HepG2 (cell line): Measurements from ENCODE around the gene NECTIN2. TPM values are rescaled to one million over a fixed set of nuclear protein-coding genes. Genes with fewer than 3 reads are reported as not detected.

ENCODE experiments used
- ATAC-seq: fragments of 200-7000 bp; cut with Tn5 transposase; 3 replicates; pipeline ENCODE4 v1.9.1; 2020; ENCODE audit warnings: mild to moderate bottlenecking, moderate library complexity
- BruUV-seq: library from RNA; stranded (reverse); fragments of 400-500 nt; replicated peaks from 2 replicates; lab custom pipeline; 2021; lab: Mats Ljungman, UMichigan
- CTCF ChIA-PET: fragments of 300-600 bp; formaldehyde crosslinking; extraction: SDS; loops from one replicate; lab custom pipeline; 2021; ENCODE audit warnings: low total read pairs, inconsistent platforms, low intra/inter-chr PET ratio; lab: Yijun Ruan, JAX
- POLR2A ChIA-PET: fragments of 350-600 bp; sonication (Branson Sonifier 250); formaldehyde crosslinking; loops from one replicate; lab custom pipeline; 2020; ENCODE audit warnings: antibody characterized with exemption, inconsistent platforms; lab: Yijun Ruan, JAX
- DNase-seq: peaks from one replicate; pipeline ENCODE4 v3.0.0-alpha.2; 2015; ENCODE audit warnings: low spot score
- FAIRE-seq: peaks from 3 replicates; lab custom pipeline; 2011; peaks lifted over from hg19 to GRCh38; lab: Jason Lieb, UNC
- H2AFZ ChIP-seq: one replicate; pipeline ENCODE4 v1.6.1; 2011; ENCODE audit warnings: low read length, inconsistent platforms
- H3K27ac ChIP-seq: fragments of 300-600 bp; 3 replicates; pipeline ENCODE4 v1.8.0; 2011; ENCODE audit warnings: mixed run types, mild to moderate bottlenecking, mixed read lengths, low read length, inconsistent platforms; ENCODE audit not compliant: insufficient read depth; ENCODE audit errors: extremely low read length
- H3K27me3 ChIP-seq, 2 experiments: fragments of 200-600 bp in 1 of 2; 2 replicates in 1 of 2; 3 replicates in 1 of 2; pipeline versions ENCODE4 v1.6.0 to v1.8.0; 2011; ENCODE audit warnings: low read length in 2 of 2, mild to moderate bottlenecking in 2 of 2, moderate library complexity in 2 of 2, inconsistent platforms in 1 of 2; ENCODE audit not compliant: insufficient read depth in 2 of 2, control insufficient read depth in 1 of 2
- H3K36me3 ChIP-seq, 2 experiments: fragments of 200-600 bp in 1 of 2; replicated peaks in 1 of 2; 2 replicates in 1 of 2; 3 replicates in 1 of 2; pipeline versions ENCODE4 v1.5.1 to v1.8.0; 2011; ENCODE audit warnings: low read length in 2 of 2, inconsistent platforms in 1 of 2; ENCODE audit not compliant: insufficient read depth in 2 of 2, control insufficient read depth in 1 of 2
- H3K4me1 ChIP-seq: 2 replicates; pipeline ENCODE4 v1.5.1; 2012; ENCODE audit warnings: low read length, inconsistent platforms; ENCODE audit not compliant: insufficient read depth
- H3K4me2 ChIP-seq: 2 replicates; pipeline ENCODE4 v1.6.0; 2011; ENCODE audit warnings: low read depth, low read length, inconsistent platforms
- H3K4me3 ChIP-seq, 3 experiments: fragments of 200-600 bp in 1 of 3; sonication (generic), shearing (Covaris generic) in 1 of 3; replicated peaks in 1 of 3; 2 replicates each; pipeline ENCODE4 v1.5.1; 2011 to 2016; ENCODE audit warnings: low read length in 3 of 3, inconsistent platforms in 2 of 3, low read depth in 2 of 3, mild to moderate bottlenecking in 2 of 3, control low read depth in 1 of 3, mixed read lengths in 1 of 3; ENCODE audit not compliant: insufficient read depth in 1 of 3
- H3K79me2 ChIP-seq: one replicate; pipeline ENCODE4 v1.6.1; 2011; ENCODE audit warnings: low read length, inconsistent platforms; ENCODE audit not compliant: insufficient read depth
- H3K9ac ChIP-seq: 2 replicates; pipeline ENCODE4 v1.6.0; 2011; ENCODE audit warnings: mild to moderate bottlenecking, low read depth, low read length, inconsistent platforms; ENCODE audit not compliant: insufficient read depth
- H3K9me3 ChIP-seq: 2 replicates; pipeline ENCODE4 v1.5.1; 2012; ENCODE audit warnings: mild to moderate bottlenecking, low read length
- H4K20me1 ChIP-seq: 2 replicates; pipeline ENCODE4 v1.6.0; 2011; ENCODE audit warnings: inconsistent platforms, mild to moderate bottlenecking, low read length, moderate library complexity; ENCODE audit not compliant: insufficient read depth
- CBFB ChIP-seq: sonication (generic); formaldehyde crosslinking; IDR thresholded peaks from 2 replicates; pipeline ENCODE4 v1.4.0; 2020; ENCODE audit warnings: missing genetic modification reagents
- NR2F6 ChIP-seq, 2 experiments: IDR thresholded peaks; 2 replicates each; pipeline ENCODE4 v1.6.1; 2016; ENCODE audit warnings: antibody characterized with exemption in 1 of 2, mild to moderate bottlenecking in 1 of 2
- ZFAT ChIP-seq: sonication (generic); formaldehyde crosslinking; conservative IDR thresholded peaks from 2 replicates; pipeline ENCODE4 v1.8.1; 2023; ENCODE audit warnings: missing genetic modification reagents, inconsistent platforms
- ZFP36 ChIP-seq: fragments of 150-350 bp; IDR thresholded peaks from 2 replicates; pipeline ENCODE4 v1.6.1; 2018; ENCODE audit warnings: borderline replicate concordance, low read length, low read depth; ENCODE audit not compliant: partially characterized antibody
- ZNF232 ChIP-seq: sonication (generic); formaldehyde crosslinking; IDR thresholded peaks from 2 replicates; pipeline ENCODE4 v1.4.0; 2020; ENCODE audit warnings: missing genetic modification reagents, borderline replicate concordance
- WGBS: methylation state at CpG from one replicate; pipeline ENCODE4 v1.1.6; 2017; ENCODE audit warnings: low lambda C conversion rate; 5-methylcytosine and 5-hydroxymethylcytosine counted together
- in situ Hi-C: cut with HindIII; loops from 2 replicates; pipeline ENCODE4 v1.10.0; 2017; ENCODE audit warnings: low pct_unique_long_range_greater_than_20kb; ENCODE audit not compliant: extremely low pct_ligation_motif_present
- intact Hi-C: fragments of 100-400 bp; cut with micrococcal nuclease; formaldehyde crosslinking; loops from one replicate; pipeline ENCODE4 v1.10.0; 2022; ENCODE audit not compliant: unreplicated experiment
- polyA plus RNA-seq, 8 experiments: library from polyadenylated mRNA; depleted of rRNA in 3 of 8; stranded (reverse) in 7 of 8; unstranded in 1 of 8; fragments of >200 nt; fragmentation: Illumina TruSeq in 4 of 8; extraction: Trizol in 4 of 8; gene quantifications; 2 replicates each; pipeline versions ENCODE4 v1.2.1 to v1.2.3, GENCODE V29; 2011 to 2016; ENCODE audit warnings: low read depth in 4 of 8, missing spikeins in 1 of 8, mixed read lengths in 1 of 8; ENCODE audit not compliant: insufficient read depth in 1 of 8
- total RNA-seq, 5 experiments: library from RNA; depleted of rRNA; stranded (reverse); fragments of >200 nt; fragmentation: Illumina TruSeq; extraction: Trizol; gene quantifications; 2 replicates each; pipeline ENCODE4 v1.2.3, GENCODE V29; 2016; ENCODE audit warnings: low read depth in 1 of 5

Gene NECTIN2
- total and polyA plus RNA-seq, 2 of the 13 experiments (the other 11 are each of a cell fraction or from before 2014, with no cell fraction given), result 75.4 to 114 TPM

GRCh38 chr19:44884566-44884965, 38.5 kb downstream of the NECTIN2 start:
- Histone ChIP-seq H3K4me1 (peaks cover 19% of the 10 kb centered on the region), H3K27me3 (no peaks in the 10 kb centered on the region), H3K79me2 (no peaks in the 10 kb centered on the region), H3K9ac (no peak overlapping the region), H3K36me3 (peaks cover 5 to 20% of the 10 kb centered on the region in 2 experiments; a peak in 3 of 5 replicates), H4K20me1 (no peaks in the 10 kb centered on the region), H3K4me2 (no peak overlapping the region), H3K9me3 (no peaks in the 10 kb centered on the region), H3K27ac (peak overlapping the region; percentile 18), H2AFZ (no peak overlapping the region), H3K4me3 (no peak overlapping the region)
- in situ Hi-C loops (no loop called here), intact Hi-C loops (no loop called here)
- CTCF ChIA-PET, result no interaction called here
- DNase-seq (no peak), FAIRE-seq (no peak), ATAC-seq (no peak)
- 95% methylated on average over 4 of the region's 4 CpGs for WGBS
- TF ChIP-seq ZFP36 (peak; percentile 60), ZFAT (CRISPR knock-in tag) (no peak), CBFB (no peak)
- POLR2A ChIA-PET, result interaction anchor here (0.9 to 1.7 kb wide), 3 partner anchors 10 to 39 kb away, joined by 3 to 6 read pairs (median 6); partner anchors contain the start of genes APOE and NECTIN2
- no TSS peak for BruUV-seq

GRCh38 chr19:44886141-44886540, 40.0 kb downstream of the NECTIN2 start:
- intact Hi-C loops, result no loop called here

More at GRCh38 chr19:44886141-44886540, 40.0 kb downstream of the NECTIN2 start:
- ChIA-PET POLR2A (no interaction called here), CTCF (no interaction called here)
- in situ Hi-C loops, result no loop called here
- no peak overlapping the region for H2AFZ ChIP-seq
- H4K20me1 ChIP-seq, result no peaks in the 10 kb centered on the region
- H3K27ac ChIP-seq, result no peak overlapping the region
- FAIRE-seq, result no peak
- peaks cover 23% of the 10 kb centered on the region for H3K4me1 ChIP-seq
- H3K79me2 ChIP-seq, result no peaks in the 10 kb centered on the region
- no peak for ATAC-seq
- no peak overlapping the region for H3K9ac ChIP-seq
- H3K27me3 ChIP-seq, result no peaks in the 10 kb centered on the region
- 97% methylated on average over 6 of the region's 6 CpGs for WGBS
- no peaks in the 10 kb centered on the region for H3K9me3 ChIP-seq
- H3K36me3 ChIP-seq, result peaks cover 5 to 20% of the 10 kb centered on the region in 2 experiments; a peak in 3 of 5 replicates
- TF ChIP-seq NR2F6 (IDR thresholded peaks at IDR 0.05), result peak; percentile 23; the same call in 1 of the 2 replicates
- no peak for TF ChIP-seq NR2F6 (CRISPR knock-in tag; IDR thresholded peaks at IDR 0.05)
- TF ChIP-seq ZNF232 (CRISPR knock-in tag), result no peak
- no peak overlapping the region for H3K4me3 ChIP-seq
- no peak overlapping the region for H3K4me2 ChIP-seq
- DNase-seq, result no peak
- no TSS peak for BruUV-seq
